Activated CD8-positive, alpha-beta memory T cell treated with anti-CD3 and anti-CD28 coated beads, Interleukin-2, amount 50 U/mL, for 1 hour (primary cell): Measurements from ENCODE around the gene LUZP2.

Source experiments
- DNase-seq: peaks from one replicate; pipeline ENCODE4 v3.0.0-alpha.2; 2020; ENCODE audit errors: extremely low read depth

The LUZP2 gene

GRCh38 chr11:24567380-24567779 lies 70.5 kb downstream of the LUZP2 start:
- no peak for DNase-seq

- no peak for DNase-seq
Observed at GRCh38 chr11:24572376-24572775, 75.5 kb downstream of the LUZP2 start.

- no peak for DNase-seq
Observed at GRCh38 chr11:24574461-24574860, 77.6 kb downstream of the LUZP2 start.

- no peak for DNase-seq
Observed at GRCh38 chr11:24575392-24575791, 78.5 kb downstream of the LUZP2 start.

GRCh38 chr11:24585192-24585591 lies 88.3 kb downstream of the LUZP2 start:
- no peak for DNase-seq

- no peak for DNase-seq
Observed at GRCh38 chr11:24587635-24588034, 90.8 kb downstream of the LUZP2 start.

- DNase-seq: no peak
Observed at GRCh38 chr11:24588081-24588480, 91.2 kb downstream of the LUZP2 start.

GRCh38 chr11:24589064-24589463 lies 92.2 kb downstream of the LUZP2 start:
- DNase-seq: no peak

- DNase-seq: no peak
Observed at GRCh38 chr11:24591283-24591682, 94.4 kb downstream of the LUZP2 start.

- DNase-seq: no peak
Observed at GRCh38 chr11:24592360-24592759, 95.5 kb downstream of the LUZP2 start.

- DNase-seq: no peak
Observed at GRCh38 chr11:24593332-24593731, 96.5 kb downstream of the LUZP2 start.

GRCh38 chr11:24594401-24594800 lies 97.5 kb downstream of the LUZP2 start:
- no peak for DNase-seq

GRCh38 chr11:24598641-24599040 lies 101.8 kb downstream of the LUZP2 start:
- DNase-seq: no peak

- DNase-seq: no peak
Observed at GRCh38 chr11:24609192-24610119, 112.6 kb downstream of the LUZP2 start.

- DNase-seq: no peak
Observed at GRCh38 chr11:24615451-24616160, 118.8 kb downstream of the LUZP2 start.

- DNase-seq: no peak
Observed at GRCh38 chr11:24617856-24618255, 121.0 kb downstream of the LUZP2 start.

GRCh38 chr11:24619900-24620299 lies 123.0 kb downstream of the LUZP2 start:
- DNase-seq: no peak

- DNase-seq: no peak
Observed at GRCh38 chr11:24622262-24622661, 125.4 kb downstream of the LUZP2 start.

GRCh38 chr11:24623121-24623520 lies 126.3 kb downstream of the LUZP2 start:
- no peak for DNase-seq

- DNase-seq: no peak
Observed at GRCh38 chr11:24624432-24624831, 127.6 kb downstream of the LUZP2 start.

- DNase-seq: no peak
Observed at GRCh38 chr11:24625975-24626374, 129.1 kb downstream of the LUZP2 start.

GRCh38 chr11:24628224-24628776 lies 131.4 kb downstream of the LUZP2 start:
- DNase-seq: no peak
